B cell (primary cell): ENCODE data around the gene SLAIN2. TPM values are rescaled to one million over a fixed set of nuclear protein-coding genes. Genes with fewer than 3 reads are reported as not detected.

Experiments
- ATAC-seq: fragments of 200-7000 bp; cut with Tn5 transposase; one replicate; pipeline ENCODE4 v1.10.0; 2021; ENCODE audit warnings: low read depth, mild to moderate bottlenecking, moderate number of reproducible peaks, moderate library complexity
- CTCF ChIA-PET: fragments of 350-600 bp; sonication (Branson Sonifier 250); formaldehyde crosslinking; loops from one replicate; lab custom pipeline; 2021; ENCODE audit warnings: antibody characterized with exemption, inconsistent platforms; lab: Charles Lee
- POLR2A ChIA-PET: fragments of 350-600 bp; sonication (Branson Sonifier 250); formaldehyde crosslinking; loops from one replicate; lab custom pipeline; 2021; ENCODE audit warnings: antibody characterized with exemption; lab: Charles Lee
- DNase-seq: peaks from one replicate; pipeline ENCODE4 v3.0.0; 2013
- H2AFZ ChIP-seq: 2 replicates; pipeline ENCODE4 v1.6.1; 2012; ENCODE audit warnings: mild to moderate bottlenecking, low read depth, low read length; ENCODE audit not compliant: insufficient read depth, poor library complexity, severe bottlenecking
- H3K27ac ChIP-seq, 2 donors: 1 replicate in 1 of 2; 2 replicates in 1 of 2; pipeline ENCODE4 v1.5.1; 2012 to 2013; ENCODE audit warnings: low read length in 2 of 2, mild to moderate bottlenecking in 2 of 2, moderate library complexity in 1 of 2
- H3K27me3 ChIP-seq, 4 experiments: fragments of 200-600 bp in 1 of 4; sonication (generic) in 1 of 4; replicated peaks in 1 of 4; 1 replicate in 2 of 4; 2 replicates in 2 of 4; pipeline versions ENCODE4 v1.6.1 to v1.7.0; 2013 to 2016; ENCODE audit warnings: low read length in 3 of 4, mild to moderate bottlenecking in 2 of 4, mixed read lengths in 1 of 4, moderate library complexity in 1 of 4; ENCODE audit not compliant: insufficient read depth in 4 of 4, control insufficient read depth in 3 of 4; ENCODE audit errors: control extremely low read depth in 1 of 4
- H3K36me3 ChIP-seq, 2 experiments: replicated peaks in 1 of 2; 1 replicate in 1 of 2; 2 replicates in 1 of 2; pipeline versions ENCODE4 v1.6.1 to v1.7.1; 2013; ENCODE audit warnings: low read length in 1 of 2; ENCODE audit not compliant: insufficient read depth in 2 of 2, control insufficient read depth in 1 of 2; ENCODE audit errors: control extremely low read depth in 1 of 2, extremely low read depth in 1 of 2
- H3K4me1 ChIP-seq, 2 donors: fragments of 200-600 bp in 1 of 2; sonication (generic) in 1 of 2; 1 replicate in 1 of 2; 2 replicates in 1 of 2; pipeline versions ENCODE4 v1.5.1 to v1.6.1; 2013 to 2017; ENCODE audit warnings: low read length in 2 of 2; ENCODE audit not compliant: control insufficient read depth in 2 of 2, insufficient read depth in 2 of 2
- H3K4me2 ChIP-seq: replicated peaks from 2 replicates; pipeline ENCODE3; 2012; ENCODE audit warnings: mild to moderate bottlenecking, low read depth, low read length; ENCODE audit not compliant: poor library complexity, severe bottlenecking
- H3K4me3 ChIP-seq, 5 experiments: fragments of 200-600 bp in 1 of 5; sonication (generic) in 1 of 5; 1 replicate in 3 of 5; 2 replicates in 2 of 5; pipeline versions ENCODE4 v1.5.1 to v1.7.0; 2011 to 2016; ENCODE audit warnings: low read length in 4 of 5, mild to moderate bottlenecking in 4 of 5, low read depth in 2 of 5, control low read depth in 1 of 5, moderate library complexity in 1 of 5; ENCODE audit not compliant: insufficient read depth in 1 of 5; ENCODE audit errors: control extremely low read depth in 1 of 5, extremely low read depth in 1 of 5
- H3K79me2 ChIP-seq: fragments of 200-600 bp; sonication (generic); one replicate; pipeline ENCODE4 v1.6.0; 2016; ENCODE audit warnings: low read length; ENCODE audit not compliant: control insufficient read depth, insufficient read depth
- H3K9ac ChIP-seq: fragments of 200-600 bp; sonication (generic); 2 replicates; pipeline ENCODE4 v1.6.1; 2017; ENCODE audit warnings: mild to moderate bottlenecking, low read length, moderate library complexity
- H3K9me3 ChIP-seq, 3 donors: one replicate each; pipeline versions ENCODE4 v1.6.1 to v1.7.1; 2013; ENCODE audit warnings: low read length in 2 of 3; ENCODE audit not compliant: control insufficient read depth in 2 of 3, insufficient read depth in 1 of 3; ENCODE audit errors: control extremely low read depth in 1 of 3
- H4K20me1 ChIP-seq: 2 replicates; pipeline ENCODE4 v1.6.0; 2012; ENCODE audit warnings: mild to moderate bottlenecking, low read length; ENCODE audit not compliant: insufficient read depth, control insufficient read depth, poor library complexity, severe bottlenecking
- H3K27ac Mint-ChIP-seq: one replicate; pipeline ENCODE4 v1.8.0; 2021; ENCODE audit warnings: mixed read lengths
- H3K27me3 Mint-ChIP-seq: one replicate; pipeline ENCODE4 v1.8.0; 2021; ENCODE audit warnings: mixed read lengths
- H3K4me1 Mint-ChIP-seq: one replicate; pipeline ENCODE4 v1.8.0; 2021; ENCODE audit warnings: mixed read lengths
- H3K4me3 Mint-ChIP-seq: one replicate; pipeline ENCODE4 v1.8.0; 2021; ENCODE audit warnings: mixed read lengths
- H3K9me3 Mint-ChIP-seq: one replicate; pipeline ENCODE4 v1.8.0; 2022; ENCODE audit warnings: mixed read lengths; ENCODE audit not compliant: insufficient read depth
- EZH2 ChIP-seq: IDR thresholded peaks from 2 replicates; pipeline ENCODE4 v1.6.1; 2012; ENCODE audit warnings: borderline replicate concordance, low read depth, mild to moderate bottlenecking, moderate library complexity, low read length; ENCODE audit not compliant: insufficient read depth, poor library complexity, severe bottlenecking
- WGBS: methylation state at CpG from one replicate; pipeline ENCODE4 v1.1.5; 2013; ENCODE audit warnings: missing lambda C conversion rate; ENCODE audit not compliant: insufficient coverage; 5-methylcytosine and 5-hydroxymethylcytosine counted together
- intact Hi-C: fragments of 100-400 bp; cut with micrococcal nuclease; formaldehyde crosslinking; loops from one replicate; pipeline ENCODE4 v1.10.0; 2022
- polyA plus RNA-seq: library from polyadenylated mRNA; depleted of rRNA; stranded (reverse); fragments of >200 nt; gene quantifications from 2 replicates; pipeline ENCODE4 v1.2.3, GENCODE V29; 2012
- total RNA-seq, 2 donors: library from RNA; stranded (reverse); fragments of 120-200 nt in 1 of 2; gene quantifications; 1 replicate in 1 of 2; 2 replicates in 1 of 2; pipeline versions ENCODE4 v1.2.3 to v1.2.4, GENCODE V29; 2013 to 2022
- TF ChIP-seq, protein P1 (sequence below): fragments of 200-600 bp; IDR thresholded peaks from one replicate; pipeline ENCODE4 v1.8.0; 2022; ENCODE audit warnings: antibody characterized with exemption, mild to moderate bottlenecking

Gene SLAIN2
- total and polyA plus RNA-seq, 2 donors (not counting 1 experiment from before 2014, with no cell fraction given): 19.7 to 69.1 TPM

DNA sequence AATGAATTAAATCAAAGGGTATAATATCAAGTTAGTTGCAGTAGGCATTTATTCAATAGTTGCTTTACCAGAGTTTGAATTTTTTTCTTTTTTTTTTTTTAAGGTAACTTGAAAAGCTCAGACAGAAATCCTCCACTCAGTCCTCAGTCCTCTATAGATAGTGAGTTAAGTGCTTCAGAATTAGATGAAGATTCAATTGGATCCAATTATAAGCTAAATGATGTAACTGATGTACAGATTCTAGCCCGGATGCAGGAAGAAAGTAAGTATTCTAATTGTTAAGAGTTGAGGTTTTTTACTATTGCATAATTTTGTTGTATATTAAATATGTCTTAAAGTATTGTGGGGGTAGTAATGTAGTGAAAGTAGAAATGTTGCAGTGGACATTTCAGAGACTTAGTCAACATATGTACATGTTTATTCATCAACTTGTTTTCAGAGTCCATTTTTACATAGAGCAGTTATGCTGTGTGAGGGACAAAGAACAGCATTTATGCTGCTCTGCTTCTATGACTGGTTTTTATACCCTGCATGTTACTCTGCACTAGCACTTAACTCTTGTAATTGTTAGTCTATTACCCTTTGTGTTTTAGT, 38.4 kb downstream of the SLAIN2 start:
- TF ChIP-seq EZH2: no peak
- TF ChIP-seq, protein P1, sequence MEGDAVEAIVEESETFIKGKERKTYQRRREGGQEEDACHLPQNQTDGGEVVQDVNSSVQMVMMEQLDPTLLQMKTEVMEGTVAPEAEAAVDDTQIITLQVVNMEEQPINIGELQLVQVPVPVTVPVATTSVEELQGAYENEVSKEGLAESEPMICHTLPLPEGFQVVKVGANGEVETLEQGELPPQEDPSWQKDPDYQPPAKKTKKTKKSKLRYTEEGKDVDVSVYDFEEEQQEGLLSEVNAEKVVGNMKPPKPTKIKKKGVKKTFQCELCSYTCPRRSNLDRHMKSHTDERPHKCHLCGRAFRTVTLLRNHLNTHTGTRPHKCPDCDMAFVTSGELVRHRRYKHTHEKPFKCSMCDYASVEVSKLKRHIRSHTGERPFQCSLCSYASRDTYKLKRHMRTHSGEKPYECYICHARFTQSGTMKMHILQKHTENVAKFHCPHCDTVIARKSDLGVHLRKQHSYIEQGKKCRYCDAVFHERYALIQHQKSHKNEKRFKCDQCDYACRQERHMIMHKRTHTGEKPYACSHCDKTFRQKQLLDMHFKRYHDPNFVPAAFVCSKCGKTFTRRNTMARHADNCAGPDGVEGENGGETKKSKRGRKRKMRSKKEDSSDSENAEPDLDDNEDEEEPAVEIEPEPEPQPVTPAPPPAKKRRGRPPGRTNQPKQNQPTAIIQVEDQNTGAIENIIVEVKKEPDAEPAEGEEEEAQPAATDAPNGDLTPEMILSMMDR: no peak
- WGBS: 67% methylated on average over 1 of the region's 1 CpG
- Histone ChIP-seq H3K27me3 (no peaks in the 10 kb centered on the region), H3K4me2 (no peak overlapping the region), H3K4me1 (no peaks in the 10 kb centered on the region), H3K36me3 (peaks cover 15 to 17% of the 10 kb centered on the region in 2 experiments), H3K27ac (no peak overlapping the region), H3K9ac (no peak overlapping the region), H3K4me3 (no peak overlapping the region), H3K9me3 (no peaks in the 10 kb centered on the region), H2AFZ (no peak overlapping the region), H3K79me2 (no peaks in the 10 kb centered on the region), H4K20me1 (no peaks in the 10 kb centered on the region)
- no peaks in the 10 kb centered on the region for H3K27me3 Mint-ChIP-seq
- H3K4me3 Mint-ChIP-seq: no peak overlapping the region
- DNase-seq: no peak
- no peak for ATAC-seq
- no peak overlapping the region for H3K27ac Mint-ChIP-seq
- peaks cover 2% of the 10 kb centered on the region for H3K4me1 Mint-ChIP-seq
- no peaks in the 10 kb centered on the region for H3K9me3 Mint-ChIP-seq
- ChIA-PET CTCF (no interaction called here), POLR2A (no interaction called here)
- intact Hi-C loops: no loop called here

DNA sequence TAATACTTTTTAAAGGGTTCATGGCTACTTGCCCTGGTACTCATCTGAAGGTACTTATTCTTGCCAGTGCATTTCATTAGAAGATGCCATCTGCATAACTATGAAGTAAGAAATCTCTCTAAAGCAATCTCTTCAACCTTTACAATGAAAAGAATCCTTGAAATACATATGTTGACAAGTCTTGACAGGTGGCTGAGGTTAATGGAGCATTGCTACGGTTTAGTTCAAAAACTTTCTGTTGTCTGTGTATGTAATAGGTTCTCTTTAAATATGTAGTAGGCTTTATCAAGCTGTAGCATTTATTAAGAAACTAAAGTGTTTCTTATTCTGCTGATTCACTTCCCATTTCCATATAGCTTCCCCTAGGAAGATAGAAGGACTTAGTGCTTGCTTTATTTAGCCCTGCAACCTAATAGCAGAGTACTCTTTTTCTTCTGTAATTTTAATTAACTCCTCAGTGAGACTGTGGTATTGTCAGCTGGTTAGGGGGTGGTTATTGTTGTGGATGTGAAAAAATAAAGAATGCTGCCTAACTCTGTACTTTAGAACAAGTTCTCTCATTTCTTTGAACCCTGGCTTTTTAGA, 39.3 kb downstream of the SLAIN2 start:
- Mint-ChIP-seq H3K27me3 (no peaks in the 10 kb centered on the region), H3K4me3 (no peak overlapping the region), H3K27ac (no peak overlapping the region), H3K9me3 (no peaks in the 10 kb centered on the region), H3K4me1 (peaks cover 2% of the 10 kb centered on the region)
- H3K27ac ChIP-seq: no peak overlapping the region
- H3K79me2 ChIP-seq: no peaks in the 10 kb centered on the region
- H2AFZ ChIP-seq: no peak overlapping the region
- no peaks in the 10 kb centered on the region for H3K4me1 ChIP-seq
- no peak for TF ChIP-seq EZH2
- TF ChIP-seq, protein P1: no peak
- H3K4me2 ChIP-seq: no peak overlapping the region
- ChIA-PET POLR2A (no interaction called here), CTCF (interaction anchor here (0.7 kb wide), 1 partner anchor 188 kb away, joined by 3 read pairs; no protein-coding TSS in a partner anchor)
- ATAC-seq: no peak
- no peak overlapping the region for H3K4me3 ChIP-seq
- no peaks in the 10 kb centered on the region for H3K27me3 ChIP-seq
- H4K20me1 ChIP-seq: no peaks in the 10 kb centered on the region
- H3K36me3 ChIP-seq: peaks cover 17 to 21% of the 10 kb centered on the region in 2 experiments
- no peak overlapping the region for H3K9ac ChIP-seq
- H3K9me3 ChIP-seq: no peaks in the 10 kb centered on the region
- DNase-seq: no peak
- intact Hi-C loops: no loop called here
- WGBS: no CpG with 5 or more reads among the region's 1 CpG
